Measurements from ENCODE around the gene MSANTD7. TPM values are rescaled to one million over a fixed set of nuclear protein-coding genes. Genes with fewer than 3 reads are reported as not detected.

Gene MSANTD7
- total RNA-seq = 10 to 100 TPM; 17.6 to 28.3 TPM

GRCh38 chr10:14837757-14838581 is at the start of gene MSANTD7, which contains the start of the genes CDNF and HSPA14:
TSS of gene MSANTD7 (plus strand) at chr10:14838306. CDS start at chr10:14842285, 3,979 bp downstream.
TSS of gene CDNF (minus strand) at chr10:14838037. CDS start at chr10:14837946, 91 bp downstream.
TSS of gene HSPA14 (plus strand) at chr10:14838306. CDS start at chr10:14838403, 97 bp downstream.

GRCh38 chr10:14878266-14879123 is 40.4 kb downstream of the MSANTD7 start, which contains the start of gene SUV39H2:
TSS of gene SUV39H2 (plus strand) at chr10:14878866. CDS start at chr10:14878889, 23 bp downstream.

Other genes with a start within 250 kb of the MSANTD7 start
- gene FAM107B, start 63.4 kb upstream of the MSANTD7 start, total RNA-seq = 1 to 10 TPM; 2.3 to 8.3 TPM
- gene CDNF, start 269 bp upstream of the MSANTD7 start, total RNA-seq = 1 to 10 TPM in 1 of 2 donors, under 1 TPM in 1; 0.33 to 1.4 TPM
- 10 to 100 TPM; 13.1 to 22.3 TPM for gene HSPA14, start within 50 bp of the MSANTD7 start, total RNA-seq
- 10 to 100 TPM in 1 of 2 donors, 1 to 10 TPM in 1; 10.0 to 22.6 TPM for gene SUV39H2, start 40.6 kb downstream of the MSANTD7 start, total RNA-seq
- 10 to 100 TPM; 10.7 to 23.0 TPM for gene DCLRE1C, start 115.8 kb downstream of the MSANTD7 start, total RNA-seq
- gene MEIG1, start 121.1 kb downstream of the MSANTD7 start, total RNA-seq = under 1 TPM in 1 of 2 donors, not detected in 1; 0.34 TPM
- gene OLAH, start 205.6 kb downstream of the MSANTD7 start, total RNA-seq = under 1 TPM in 1 of 2 donors, not detected in 1; under 0.01 TPM

All from melanocyte of skin (primary cell).